OCI-M2 (cell line): ENCODE data around the gene NDUFB2.
"Not testable (repeated sequence)": the region's sequence is repeated elsewhere in the genome, so short reads cannot be mapped to it uniquely, and the experiment has no call there.

Experiments used
- DNase-seq: peaks from one replicate; lab custom pipeline; 2025; ENCODE audit not compliant: unreplicated experiment; lab: John Stamatoyannopoulos, UW

The NDUFB2 gene

GRCh38 chr7:140672382-140673062 lies 24.0 kb upstream of the NDUFB2 start, which contains the start of gene ADCK2:
TSS of gene ADCK2 (plus strand) at chr7:140672945. CDS start at chr7:140673331, 386 bp downstream.
- no peak for DNase-seq

- DNase-seq, result no peak
Observed at GRCh38 chr7:140673063-140673773, 23.3 kb upstream of the NDUFB2 start.

GRCh38 chr7:140673774-140674155 lies 22.7 kb upstream of the NDUFB2 start:
- DNase-seq, result no peak

GRCh38 chr7:140674356-140674800 lies 22.1 kb upstream of the NDUFB2 start:
- DNase-seq, result no peak

- DNase-seq, result no peak
Observed at GRCh38 chr7:140674899-140675701, 21.4 kb upstream of the NDUFB2 start.

GRCh38 chr7:140675726-140676125 lies 20.8 kb upstream of the NDUFB2 start:
- DNase-seq, result no peak

- DNase-seq, result no peak
Observed at GRCh38 chr7:140676306-140676705, 20.2 kb upstream of the NDUFB2 start.

- DNase-seq, result not testable (repeated sequence)
Observed at GRCh38 chr7:140676956-140677355, 19.6 kb upstream of the NDUFB2 start.

GRCh38 chr7:140677496-140677895 lies 19.0 kb upstream of the NDUFB2 start:
- no peak for DNase-seq

GRCh38 chr7:140678081-140678815 lies 18.3 kb upstream of the NDUFB2 start:
- no peak for DNase-seq

- DNase-seq, result no peak
Observed at GRCh38 chr7:140678816-140679130, 17.7 kb upstream of the NDUFB2 start.

GRCh38 chr7:140679186-140679585 lies 17.3 kb upstream of the NDUFB2 start:
- no peak for DNase-seq

GRCh38 chr7:140680886-140681285 lies 15.6 kb upstream of the NDUFB2 start:
- no peak for DNase-seq

GRCh38 chr7:140681766-140682165 lies 14.7 kb upstream of the NDUFB2 start:
- DNase-seq, result no peak

- no peak for DNase-seq
Observed at GRCh38 chr7:140683657-140684056, 12.9 kb upstream of the NDUFB2 start.

GRCh38 chr7:140684066-140684950 lies 12.2 kb upstream of the NDUFB2 start:
- DNase-seq, result no peak

GRCh38 chr7:140685407-140686087 lies 11.0 kb upstream of the NDUFB2 start:
- DNase-seq, result no peak

GRCh38 chr7:140686921-140687320 lies 9.6 kb upstream of the NDUFB2 start:
- no peak for DNase-seq

GRCh38 chr7:140688341-140688740 lies 8.2 kb upstream of the NDUFB2 start:
- DNase-seq, result no peak
